LNCaP clone FGC (cell line): ENCODE measurements around the gene SIK3.

ENCODE experiments used
- DNase-seq: peaks from one replicate; pipeline ENCODE4 v3.0.0-alpha.2; 2011; ENCODE audit warnings: low read depth
- H3K4me3 ChIP-seq: 2 replicates; pipeline ENCODE4 v1.5.1; 2011; ENCODE audit warnings: mild to moderate bottlenecking, low read depth, low read length, control low read depth
- CTCF ChIP-seq: IDR thresholded peaks from 2 replicates; pipeline ENCODE4 v1.5.1; 2012; ENCODE audit warnings: mild to moderate bottlenecking; ENCODE audit not compliant: control insufficient read depth, insufficient read depth; ENCODE audit errors: extremely low read depth

The SIK3 gene

GRCh38 chr11:116993599-116993998, 104.6 kb downstream of the SIK3 start:
- DNase-seq, result no peak
- H3K4me3 ChIP-seq, result no peak overlapping the region
- no peak for TF ChIP-seq CTCF

- no peak for TF ChIP-seq CTCF
- no peak for DNase-seq
- no peak overlapping the region for H3K4me3 ChIP-seq
These were observed 106.7 kb downstream of the SIK3 start for GRCh38 chr11:116991491-116991890.

- TF ChIP-seq CTCF, result no peak
- DNase-seq, result no peak
- no peak overlapping the region for H3K4me3 ChIP-seq
These were observed 107.4 kb downstream of the SIK3 start for GRCh38 chr11:116990811-116991210.

GRCh38 chr11:116990061-116990473, 108.2 kb downstream of the SIK3 start:
- no peak overlapping the region for H3K4me3 ChIP-seq
- DNase-seq, result no peak
- TF ChIP-seq CTCF, result no peak

GRCh38 chr11:116989184-116989583, 109.0 kb downstream of the SIK3 start:
- H3K4me3 ChIP-seq, result no peak overlapping the region
- DNase-seq, result no peak
- no peak for TF ChIP-seq CTCF

GRCh38 chr11:116986521-116987105, 111.6 kb downstream of the SIK3 start:
- DNase-seq, result no peak
- no peak for TF ChIP-seq CTCF
- H3K4me3 ChIP-seq, result no peak overlapping the region

GRCh38 chr11:116984589-116984988, 113.6 kb downstream of the SIK3 start:
- TF ChIP-seq CTCF, result no peak

More at GRCh38 chr11:116984589-116984988, 113.6 kb downstream of the SIK3 start:
- no peak overlapping the region for H3K4me3 ChIP-seq
- no peak for DNase-seq
